TTC549 (cell line): ENCODE measurements around the gene NT5C2.
"Not testable (repeated sequence)": the region's sequence is repeated elsewhere in the genome, so short reads cannot be mapped to it uniquely, and the experiment has no call there.

Source experiments
- FAIRE-seq: peaks from 2 replicates; lab custom pipeline; 2012; peaks lifted over from hg19 to GRCh38; lab: Jason Lieb, UNC

Gene NT5C2

DNA sequence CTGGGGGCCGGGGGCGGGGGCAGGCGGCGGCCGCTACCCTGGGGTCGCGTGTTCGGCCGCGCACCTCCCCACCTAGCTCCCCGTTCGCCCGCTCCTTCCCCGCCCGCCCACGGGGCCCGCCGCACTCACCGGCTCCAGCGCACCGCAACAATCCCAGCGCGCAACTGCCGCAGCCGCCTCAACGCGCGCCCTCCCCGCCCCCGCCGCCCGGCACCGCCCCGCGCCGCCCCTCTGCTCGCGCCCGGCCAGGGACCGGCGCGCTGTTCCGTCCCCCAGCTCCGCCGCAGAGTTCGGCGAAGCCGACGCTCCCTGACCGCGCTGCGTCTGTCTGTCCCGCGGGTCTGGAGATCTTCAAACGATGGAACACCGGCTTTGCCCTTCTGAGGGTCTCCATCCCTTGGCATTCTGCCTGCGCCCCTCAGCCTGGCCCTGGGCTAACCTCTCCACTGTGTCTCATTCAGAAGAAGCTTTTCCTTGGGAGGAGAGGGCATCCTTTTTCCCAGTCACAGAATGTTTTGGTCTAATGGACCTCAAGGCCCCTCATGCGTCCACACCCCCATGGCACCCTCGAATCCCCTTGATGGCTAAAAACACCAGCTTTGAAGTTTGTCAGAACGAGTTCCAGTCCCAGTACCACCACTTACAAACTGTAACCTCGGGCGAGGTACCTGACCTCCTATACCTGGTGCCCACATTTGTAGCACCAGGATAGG is at the start of gene NT5C2:
TSS of gene NT5C2 (minus strand) at position 166 of the 713 bp plus-strand sequence. CDS start 18,314 bp downstream, outside the sequence.
- FAIRE-seq: no peak

DNA sequence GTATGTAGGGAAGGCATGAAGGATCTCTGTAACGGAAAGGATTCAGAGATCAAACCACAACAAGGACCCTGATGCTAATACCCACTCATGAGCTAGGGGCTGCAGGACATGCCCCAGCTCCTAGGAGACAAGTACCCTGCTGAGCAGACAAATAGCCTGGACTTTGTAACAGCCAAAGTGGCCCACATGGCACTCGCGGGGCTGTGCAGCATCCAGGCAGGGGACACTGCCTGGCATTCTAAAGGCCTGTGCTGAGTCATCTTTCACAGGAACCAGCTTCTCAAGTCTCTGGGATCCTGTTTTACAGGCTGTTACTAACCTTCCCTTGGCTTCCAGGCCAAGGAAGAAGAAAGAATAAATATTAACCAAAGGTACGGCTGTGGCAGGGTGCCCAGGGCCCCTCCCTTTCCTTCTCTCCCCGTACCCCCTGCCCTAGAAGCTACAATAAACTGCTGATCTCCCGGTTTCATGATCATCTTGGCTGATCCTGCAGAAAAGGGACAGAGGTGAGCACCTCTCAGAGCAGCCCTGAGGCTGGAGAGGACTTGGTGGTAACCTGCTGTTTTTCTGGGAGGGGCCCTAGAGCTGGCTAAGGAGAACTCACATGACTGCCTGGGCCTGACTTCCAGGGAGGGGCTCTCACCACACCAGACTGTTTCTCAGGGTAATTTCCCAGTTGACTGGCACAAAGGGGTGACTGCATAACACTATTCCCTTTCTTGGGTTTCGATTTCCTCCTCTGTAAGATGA is 48.4 kb upstream of the NT5C2 start:
- FAIRE-seq: no peak

DNA sequence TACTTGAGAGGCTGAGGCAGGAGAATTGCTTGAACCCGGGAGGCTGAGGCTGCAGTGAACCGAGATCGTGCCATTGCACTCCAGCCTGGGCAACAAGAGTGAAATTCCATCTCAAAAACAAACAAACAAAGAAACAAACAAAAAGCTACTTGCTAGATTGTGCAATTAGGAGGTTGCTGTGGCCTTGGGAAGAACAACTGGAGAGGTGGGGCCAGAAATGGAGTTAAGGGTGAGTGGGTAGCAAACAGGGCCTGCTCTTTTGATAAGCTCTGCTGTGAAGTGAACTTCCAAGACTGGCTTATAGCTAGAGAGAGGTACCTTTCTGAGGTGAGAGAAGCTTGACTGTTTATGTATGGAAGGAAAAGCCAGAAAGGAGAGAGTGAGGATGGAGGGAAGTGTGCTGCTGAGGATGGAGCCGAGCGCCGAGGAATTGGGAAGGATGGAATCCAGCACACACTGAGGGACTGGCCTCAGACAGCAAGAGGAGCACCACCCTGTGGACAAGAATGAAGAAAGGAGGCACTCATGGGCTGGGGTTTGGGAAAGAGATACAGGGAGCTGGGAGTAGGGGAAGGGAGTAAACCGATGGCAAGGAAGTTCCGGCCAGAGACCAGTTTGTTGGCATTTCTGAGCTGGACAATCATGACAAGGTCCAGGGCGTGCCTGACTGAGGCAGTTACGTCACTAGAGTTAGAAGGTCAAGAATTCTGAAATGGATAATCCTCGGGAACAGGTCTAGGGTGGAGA is 45.6 kb upstream of the NT5C2 start:
- no peak for FAIRE-seq

DNA sequence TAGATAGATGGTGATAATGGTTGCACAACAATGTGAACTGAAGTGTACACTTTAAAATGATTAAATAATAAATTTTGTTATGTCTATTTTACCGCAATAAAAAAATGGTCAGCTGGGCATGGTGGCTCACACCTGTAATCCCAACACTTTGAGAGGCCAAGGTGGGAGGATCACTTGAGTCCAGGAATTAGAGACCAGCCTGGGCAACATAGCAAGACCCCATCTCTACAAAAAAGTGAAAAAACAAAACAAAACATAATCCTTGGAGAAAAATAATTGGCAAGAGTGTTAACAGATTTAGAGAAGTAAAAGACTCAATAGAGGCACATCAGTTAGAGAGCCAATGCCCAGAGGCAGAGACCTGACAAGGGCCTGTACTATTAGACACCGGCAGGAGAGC is 42.7 kb upstream of the NT5C2 start:
- no peak for FAIRE-seq

DNA sequence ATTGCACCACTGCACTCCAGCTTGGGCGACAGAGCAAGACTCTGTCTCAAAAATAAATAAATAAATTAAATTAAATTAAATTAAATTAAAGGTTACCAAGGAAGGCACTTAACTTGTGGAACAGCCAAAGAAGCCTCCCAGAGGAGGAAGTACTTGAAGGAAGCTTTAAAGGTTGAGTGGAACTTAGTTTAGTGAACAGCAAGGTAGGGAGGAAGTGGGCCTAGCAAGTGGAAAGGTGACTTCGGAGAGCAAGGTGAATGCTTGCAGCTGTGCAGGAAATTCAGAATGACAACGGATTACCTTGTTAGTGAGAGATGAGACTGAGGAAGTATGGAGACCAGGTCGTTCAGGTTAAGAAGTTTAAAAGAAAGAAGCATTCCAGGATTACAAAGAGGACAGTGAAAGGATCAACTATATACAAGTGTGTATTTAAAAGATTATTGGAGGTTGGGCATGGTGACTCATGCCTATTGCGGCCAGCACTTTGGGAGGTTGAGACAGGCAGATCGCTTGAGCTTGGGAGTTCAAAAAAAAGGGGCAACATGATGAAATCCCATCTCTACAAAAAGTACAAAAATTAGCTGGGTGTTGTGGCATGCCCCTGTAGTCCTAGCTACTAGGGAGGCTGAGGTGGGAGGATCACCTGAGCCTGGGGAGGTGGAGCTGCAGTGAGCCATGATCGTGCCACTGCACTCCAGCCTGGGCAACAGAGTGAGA is 39.9 kb upstream of the NT5C2 start:
- FAIRE-seq: no peak

DNA sequence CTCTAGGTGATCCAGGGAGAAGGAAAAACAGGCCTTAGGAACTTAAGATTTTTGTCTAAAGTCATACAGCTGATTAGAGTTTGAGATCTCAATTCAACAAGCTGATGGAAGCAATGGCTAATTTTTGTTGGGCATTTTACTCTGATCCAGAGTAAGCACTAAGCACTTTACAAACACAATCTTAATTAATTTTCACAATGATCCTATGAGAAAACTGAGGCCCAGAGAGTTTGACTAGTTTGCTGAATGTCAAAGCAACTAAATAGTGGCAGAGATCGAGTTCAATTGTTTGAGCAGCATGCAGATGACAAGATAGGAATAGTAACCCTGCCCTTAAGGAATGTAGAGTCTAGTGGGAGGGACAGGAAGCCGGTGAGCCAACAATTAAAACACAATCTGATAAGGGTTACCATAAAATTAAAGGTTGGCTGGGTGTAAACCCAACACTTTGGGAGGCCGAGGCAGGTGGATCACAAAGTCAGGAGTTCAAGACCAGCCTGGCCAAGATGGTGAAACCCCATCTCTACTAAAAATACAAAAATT is 39.1 kb upstream of the NT5C2 start:
- FAIRE-seq: no peak

DNA sequence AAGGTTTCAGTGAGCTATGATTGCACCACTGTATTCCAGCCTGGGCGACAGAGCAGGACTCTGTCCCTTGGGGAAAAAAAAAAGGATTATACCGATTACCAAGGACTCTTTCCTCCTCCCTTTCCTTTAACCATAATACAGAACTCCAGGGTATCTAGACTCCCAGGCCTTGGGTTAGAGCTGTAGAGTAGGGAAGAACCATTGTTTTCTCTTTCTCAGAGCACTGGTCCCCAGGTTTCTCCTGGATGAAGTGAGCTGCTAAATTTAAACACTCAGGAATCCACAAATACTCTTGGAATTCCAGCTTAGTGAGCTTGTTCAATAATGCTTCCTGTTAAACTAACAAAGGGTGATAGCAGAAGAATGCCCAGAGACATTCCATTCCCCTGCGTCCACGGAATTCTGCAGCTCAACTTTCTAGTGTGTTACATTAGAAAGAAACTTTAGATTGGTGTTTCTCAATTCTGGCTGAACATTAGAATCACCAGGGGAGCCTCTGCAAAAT is 38.0 kb upstream of the NT5C2 start:
- FAIRE-seq: no peak

DNA sequence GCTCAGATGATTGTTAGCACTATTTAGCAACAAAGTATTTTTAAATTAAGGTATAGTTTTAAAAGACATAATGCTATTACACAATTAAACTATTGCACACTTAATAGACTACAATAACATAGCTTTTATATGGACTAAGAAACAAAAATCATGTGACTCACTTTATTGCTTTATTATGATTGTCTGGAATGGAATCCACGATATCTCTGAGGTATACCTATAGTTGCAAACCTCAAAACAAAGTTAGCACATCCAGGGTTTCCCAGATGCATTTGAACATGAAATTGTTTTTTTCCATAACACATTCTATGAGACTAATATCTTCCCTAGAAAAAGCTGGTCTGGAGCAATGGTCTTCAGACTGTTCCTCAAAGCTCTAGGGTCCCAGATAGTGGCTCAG is 34.3 kb upstream of the NT5C2 start:
- FAIRE-seq: no peak

DNA sequence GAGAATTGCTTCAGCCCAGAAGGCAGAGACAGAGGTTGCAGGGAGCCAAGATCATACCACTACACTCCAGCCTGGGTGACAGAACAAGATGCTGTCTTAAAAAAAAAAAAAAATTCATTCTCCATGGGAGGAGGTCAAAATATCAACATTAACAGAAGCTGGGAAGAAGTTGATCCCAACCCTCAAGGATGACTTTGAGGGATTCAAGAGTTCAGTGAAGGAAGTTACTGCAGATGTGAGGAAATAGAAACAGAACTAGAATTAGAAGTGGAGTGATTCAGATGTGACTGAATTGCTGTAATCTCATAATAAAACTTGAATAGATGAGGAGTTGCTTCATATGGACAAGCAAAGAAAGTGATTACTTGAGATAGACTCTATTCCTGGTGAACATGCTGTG is 32.9 kb upstream of the NT5C2 start:
- no peak for FAIRE-seq

DNA sequence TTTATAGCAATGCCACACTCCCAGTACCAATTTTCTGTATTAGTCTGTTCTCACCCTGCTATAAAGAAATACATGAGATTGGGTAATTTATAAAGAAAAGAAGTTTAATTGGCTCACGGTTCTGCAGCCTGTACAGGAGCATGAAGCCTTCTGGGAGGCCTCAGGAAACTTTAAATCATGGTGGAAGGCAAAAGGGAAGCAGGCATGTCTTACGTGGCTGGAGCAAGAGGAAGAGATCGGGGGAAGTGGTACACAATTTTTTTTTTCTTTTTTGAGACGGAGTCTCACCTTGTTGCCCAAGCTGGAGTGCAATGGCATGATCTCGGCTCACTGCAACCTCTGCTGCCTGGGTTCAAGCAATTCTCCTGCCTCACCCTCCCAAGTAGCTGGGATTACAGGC is 31.6 kb upstream of the NT5C2 start:
- not testable (repeated sequence) for FAIRE-seq

DNA sequence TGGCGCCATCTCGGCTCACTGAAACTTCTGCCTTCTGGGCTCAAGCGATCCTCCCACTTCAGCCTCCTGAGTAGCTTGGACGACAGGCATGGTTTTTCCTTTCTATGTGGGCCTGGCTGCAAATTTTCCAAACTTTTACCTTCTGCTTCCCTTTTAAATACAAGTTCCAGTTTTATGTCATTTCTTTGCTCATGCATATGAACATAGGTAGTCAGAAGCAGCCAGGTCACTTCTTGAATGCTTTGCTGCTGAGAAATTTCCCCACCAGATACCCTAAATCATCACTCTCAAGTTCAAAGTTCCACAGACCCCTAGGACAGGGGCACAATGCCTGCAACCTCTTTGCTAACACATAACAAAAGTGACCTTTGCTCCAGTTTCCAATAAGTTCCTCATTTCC is 31.1 kb upstream of the NT5C2 start:
- no peak for FAIRE-seq

DNA sequence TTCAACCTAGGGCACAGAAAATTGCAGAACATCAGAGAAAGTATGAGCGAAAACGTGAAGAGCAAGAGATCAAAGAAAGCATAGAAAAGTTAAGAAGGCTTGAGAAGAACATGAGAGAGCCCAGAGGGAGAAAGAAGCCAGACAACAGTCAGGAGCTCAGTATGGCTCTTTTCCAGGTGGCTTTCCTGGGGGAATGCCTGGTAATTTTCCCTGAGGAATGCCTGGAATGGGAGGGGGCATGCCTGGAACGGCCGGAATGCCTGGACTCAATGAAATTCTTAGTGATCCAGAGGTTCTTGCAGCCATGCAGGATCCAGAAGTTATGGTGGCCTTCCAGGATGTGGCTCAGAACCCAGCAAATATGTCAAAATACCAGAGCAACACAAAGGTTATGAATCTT is 23.3 kb upstream of the NT5C2 start:
- not testable (repeated sequence) for FAIRE-seq

DNA sequence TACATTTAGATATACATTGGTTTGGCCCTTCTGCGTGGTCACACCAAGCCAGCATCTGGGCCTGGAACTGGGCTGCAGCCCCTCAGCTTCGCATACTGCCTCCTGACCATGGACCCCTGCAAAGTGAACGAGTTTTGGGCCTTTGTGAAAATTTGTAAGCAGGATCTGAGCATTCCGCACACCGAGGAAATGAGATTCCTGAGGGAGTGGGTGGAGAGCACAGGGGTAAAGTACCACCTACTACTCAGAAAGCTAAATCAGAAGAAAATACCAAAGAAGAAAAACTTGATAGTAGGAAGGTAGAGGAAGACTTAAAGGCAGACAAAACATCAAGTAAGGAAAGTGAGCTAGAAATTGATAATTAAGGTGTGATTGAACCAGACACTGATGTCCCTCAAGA is 22.5 kb upstream of the NT5C2 start:
- no peak for FAIRE-seq

DNA sequence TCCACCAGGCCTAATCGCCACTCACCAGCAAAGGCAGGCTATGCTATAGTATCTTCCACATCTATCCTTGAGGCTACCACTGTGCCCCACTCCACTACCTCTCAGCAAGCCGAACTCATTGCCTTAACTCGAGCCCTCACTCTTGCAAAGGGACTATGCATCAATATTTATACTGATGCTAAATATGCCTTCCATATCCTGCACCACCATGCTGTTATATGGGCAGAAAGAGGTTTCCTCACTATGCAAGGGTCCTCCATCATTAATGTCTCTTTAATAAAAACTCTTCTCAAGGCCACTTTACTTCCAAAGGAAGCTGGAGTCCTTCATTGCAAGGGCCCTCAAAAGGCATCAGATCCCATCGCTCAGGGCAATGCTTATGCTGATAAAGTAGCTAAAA is 17.2 kb upstream of the NT5C2 start:
- FAIRE-seq: not testable (repeated sequence)

DNA sequence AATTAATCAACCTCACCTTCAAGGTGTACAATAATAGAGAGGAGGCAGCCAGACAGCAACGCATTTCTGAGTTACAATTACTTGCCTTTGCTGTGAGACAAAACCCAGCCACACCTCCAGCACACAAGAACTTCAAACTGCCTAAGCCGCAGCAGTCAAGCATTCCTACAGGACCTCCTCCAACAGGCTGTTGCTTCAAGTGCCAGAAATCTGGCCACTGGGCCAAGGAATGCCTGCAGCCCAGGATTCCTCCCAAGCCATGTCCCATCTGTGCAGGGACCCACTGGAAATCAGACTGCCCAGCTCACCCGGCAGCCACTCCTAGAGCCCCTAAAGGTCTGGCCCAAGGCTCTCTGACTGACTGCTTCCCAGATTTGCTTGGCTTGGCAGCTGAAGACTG is 14.6 kb upstream of the NT5C2 start:
- not testable (repeated sequence) for FAIRE-seq

DNA sequence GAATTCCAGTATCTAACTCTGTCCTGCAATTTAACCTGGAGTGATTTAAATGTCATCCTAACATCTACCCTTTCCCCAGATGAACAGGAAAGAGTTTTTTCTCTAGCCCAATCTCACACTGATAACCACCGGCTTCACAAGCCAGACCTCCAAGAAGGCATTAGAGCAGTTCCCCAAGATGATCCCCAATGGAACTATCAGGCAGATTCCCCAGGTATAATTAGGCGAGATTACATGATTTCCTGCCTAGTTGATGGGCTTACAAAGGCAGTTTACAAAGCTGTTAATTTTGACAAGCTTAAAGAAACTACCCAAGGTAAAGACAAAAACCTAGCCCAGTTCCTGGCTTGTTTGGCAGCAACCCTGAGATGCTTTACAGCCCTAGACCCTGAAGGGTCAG is 14.1 kb upstream of the NT5C2 start:
- FAIRE-seq: no peak

DNA sequence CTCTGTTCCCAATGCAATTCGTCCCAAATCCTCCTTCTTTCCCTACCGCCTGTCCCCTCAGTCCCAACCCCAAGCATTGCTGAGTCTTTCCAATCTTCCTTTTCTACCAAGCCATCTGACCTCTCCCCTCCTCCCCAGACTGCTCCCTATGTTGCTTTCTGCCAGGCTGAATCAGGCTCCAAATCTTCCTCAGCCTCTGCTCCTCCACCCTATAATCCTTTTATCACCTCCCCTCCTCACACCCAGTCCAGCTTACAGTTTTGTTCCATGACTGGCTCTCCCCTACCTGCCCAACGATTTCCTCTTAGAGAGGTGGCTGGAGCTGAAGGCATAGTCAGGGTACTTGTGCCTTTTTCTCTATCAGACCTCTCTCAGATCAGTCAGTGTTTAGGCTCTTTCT is 13.6 kb upstream of the NT5C2 start:
- FAIRE-seq: not testable (repeated sequence)

DNA sequence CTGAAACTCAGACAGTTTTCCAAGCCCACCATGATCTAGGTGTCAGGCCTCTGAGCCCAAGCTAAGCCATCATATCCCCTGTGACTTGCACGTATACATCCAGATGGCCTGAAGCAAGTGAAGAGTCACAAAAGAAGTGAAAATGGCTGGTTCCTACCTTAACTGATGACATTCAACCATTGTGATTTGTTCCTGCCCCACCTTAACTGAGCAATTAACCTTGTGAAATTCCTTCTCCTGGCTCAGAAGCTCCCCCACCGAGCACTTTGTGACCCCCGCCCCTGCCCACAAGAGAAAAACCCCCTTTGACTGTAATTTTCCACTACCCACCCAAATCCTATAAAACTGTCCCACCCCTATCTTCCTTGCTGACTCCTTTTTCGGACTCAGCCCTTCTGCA is 12.3 kb upstream of the NT5C2 start:
- FAIRE-seq: not testable (repeated sequence)

DNA sequence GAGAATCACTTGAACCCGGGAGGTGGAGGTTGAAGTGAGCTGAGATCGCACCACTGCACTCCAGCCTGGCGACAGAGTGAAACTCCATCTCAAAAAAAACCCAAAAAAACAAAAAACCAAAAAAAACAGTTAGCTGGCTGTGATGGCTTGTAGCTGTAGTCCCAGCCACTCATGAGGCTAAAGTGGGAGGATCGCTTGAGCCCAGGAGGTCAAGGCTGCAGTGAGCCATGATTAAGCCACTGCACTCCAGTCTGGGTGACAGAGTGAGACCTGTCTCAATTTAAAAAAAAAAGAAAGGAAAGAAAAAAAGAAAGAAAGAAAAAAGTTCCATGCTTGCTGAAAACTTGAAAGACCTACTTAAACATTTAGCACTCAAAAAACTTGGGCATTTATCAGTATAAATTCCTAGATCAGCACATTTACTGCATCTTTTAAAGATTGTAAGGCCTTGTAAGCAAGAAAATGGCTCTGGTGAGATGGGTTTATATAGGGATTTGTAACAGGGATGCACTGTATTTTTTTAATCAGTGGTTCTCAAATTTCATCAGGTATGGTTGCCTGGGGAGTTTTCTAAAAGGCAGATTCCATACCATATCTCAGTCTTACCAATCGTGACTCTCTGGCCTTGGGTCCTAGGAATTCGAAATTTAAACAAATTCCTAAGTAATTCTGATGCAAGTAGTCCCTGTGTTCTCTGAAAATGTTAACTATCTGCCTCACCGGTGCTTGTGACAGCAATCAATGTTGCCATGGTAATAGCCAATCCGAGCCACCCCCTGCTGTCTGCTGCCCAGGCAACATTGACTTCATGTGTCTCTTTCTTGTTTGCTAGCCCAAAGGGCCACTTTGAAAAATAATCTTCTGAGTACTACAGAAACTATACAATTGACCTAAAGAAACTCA is 11.5 kb upstream of the NT5C2 start:
- no peak for FAIRE-seq

DNA sequence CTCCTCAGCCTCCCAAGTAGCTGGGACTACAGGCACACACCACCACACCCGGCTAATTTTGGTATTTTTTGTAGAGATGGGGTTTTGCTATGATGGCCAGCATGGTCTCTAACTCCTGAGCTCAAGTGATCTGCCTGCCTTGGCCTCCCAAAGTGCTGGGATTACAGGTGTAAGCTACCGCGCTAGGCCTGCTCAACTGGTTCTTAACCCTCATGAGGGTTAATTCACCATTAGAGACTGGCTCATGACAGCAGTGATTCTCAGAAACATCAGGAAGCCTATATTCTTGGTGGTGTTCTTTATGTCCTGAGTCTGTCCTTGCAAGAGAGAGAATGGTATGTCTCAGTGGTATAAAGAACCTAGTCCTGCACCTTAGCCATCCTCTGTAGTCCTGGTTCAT is 10.4 kb upstream of the NT5C2 start:
- FAIRE-seq: no peak

DNA sequence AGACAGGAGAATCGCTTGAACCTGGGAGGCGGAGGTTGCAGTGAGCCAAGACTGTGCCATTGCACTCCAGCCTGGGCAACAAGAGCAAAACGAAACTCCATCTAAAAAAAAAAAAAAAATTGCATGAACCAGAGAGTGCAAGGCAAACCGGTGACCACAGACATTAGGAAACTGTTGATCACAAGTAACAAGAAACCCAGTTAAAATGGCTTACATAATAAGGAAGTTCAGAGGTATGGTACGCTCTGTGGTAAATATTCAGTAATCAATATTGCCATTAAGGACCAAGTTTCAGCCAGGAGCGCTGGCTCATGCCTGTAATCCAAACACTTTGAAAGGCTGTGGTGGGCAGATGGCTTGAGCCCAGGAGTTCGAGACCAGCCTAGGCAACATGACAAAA is 9.2 kb upstream of the NT5C2 start:
- no peak for FAIRE-seq
